Measurements from ENCODE around the gene IFI16.

The IFI16 gene

DNA sequence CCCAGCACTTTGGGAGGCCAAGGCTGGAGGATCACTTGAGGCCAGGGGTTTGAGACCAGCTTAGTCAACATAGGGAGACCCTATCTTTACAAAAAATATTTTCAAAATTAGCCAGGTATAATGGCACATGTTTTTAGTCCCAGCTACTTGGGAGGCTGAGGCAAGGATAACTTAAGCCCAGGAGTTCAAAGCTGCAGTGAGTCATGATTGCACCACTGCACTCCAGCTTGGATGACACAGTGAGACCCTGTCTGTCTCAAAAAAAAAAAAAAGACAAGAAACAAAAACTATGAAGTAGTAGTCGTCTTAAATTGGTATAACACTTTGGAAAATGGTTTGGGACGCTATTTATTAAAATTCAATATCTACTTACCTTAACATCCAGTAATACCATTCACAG is 59.2 kb downstream of the IFI16 start:
- H3K4me3 ChIP-seq (ENCODE audit: low read depth, low read length), result no peak overlapping the region
- TF ChIP-seq, protein P1, sequence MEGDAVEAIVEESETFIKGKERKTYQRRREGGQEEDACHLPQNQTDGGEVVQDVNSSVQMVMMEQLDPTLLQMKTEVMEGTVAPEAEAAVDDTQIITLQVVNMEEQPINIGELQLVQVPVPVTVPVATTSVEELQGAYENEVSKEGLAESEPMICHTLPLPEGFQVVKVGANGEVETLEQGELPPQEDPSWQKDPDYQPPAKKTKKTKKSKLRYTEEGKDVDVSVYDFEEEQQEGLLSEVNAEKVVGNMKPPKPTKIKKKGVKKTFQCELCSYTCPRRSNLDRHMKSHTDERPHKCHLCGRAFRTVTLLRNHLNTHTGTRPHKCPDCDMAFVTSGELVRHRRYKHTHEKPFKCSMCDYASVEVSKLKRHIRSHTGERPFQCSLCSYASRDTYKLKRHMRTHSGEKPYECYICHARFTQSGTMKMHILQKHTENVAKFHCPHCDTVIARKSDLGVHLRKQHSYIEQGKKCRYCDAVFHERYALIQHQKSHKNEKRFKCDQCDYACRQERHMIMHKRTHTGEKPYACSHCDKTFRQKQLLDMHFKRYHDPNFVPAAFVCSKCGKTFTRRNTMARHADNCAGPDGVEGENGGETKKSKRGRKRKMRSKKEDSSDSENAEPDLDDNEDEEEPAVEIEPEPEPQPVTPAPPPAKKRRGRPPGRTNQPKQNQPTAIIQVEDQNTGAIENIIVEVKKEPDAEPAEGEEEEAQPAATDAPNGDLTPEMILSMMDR (conservative IDR thresholded peaks at IDR 0.05; ENCODE audit: low read depth, low read length), result no peak
- DNase-seq (ENCODE audit: low read depth), result peak; percentile 80

DNA sequence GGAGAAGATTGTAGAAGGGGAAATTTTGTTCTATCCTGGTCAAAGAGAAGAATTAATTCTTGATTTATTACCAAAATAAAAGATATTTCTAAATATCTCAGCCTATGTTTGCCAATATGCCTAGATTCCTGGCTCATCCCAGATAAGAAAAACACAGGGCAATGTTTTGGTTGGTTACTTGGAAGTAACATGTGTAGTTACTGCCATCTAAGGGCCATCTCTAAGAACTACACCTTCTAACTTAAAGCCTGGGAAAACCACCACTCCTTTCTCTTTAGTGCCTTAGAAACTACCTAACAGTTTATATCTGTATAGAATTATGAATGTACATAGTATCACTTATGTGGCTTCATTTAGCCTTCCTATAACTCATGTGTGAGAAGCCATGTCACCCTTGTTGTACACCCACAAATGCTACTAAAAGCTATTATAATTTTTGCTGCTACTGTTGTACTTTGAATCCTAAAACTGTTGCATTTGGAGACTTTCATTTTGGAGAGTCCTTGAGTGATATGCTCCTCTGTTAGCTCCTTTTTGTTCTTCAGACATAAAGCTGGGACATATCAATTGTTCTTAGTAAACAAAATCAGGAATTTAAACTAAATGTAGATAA is 62.4 kb downstream of the IFI16 start:
- no peak overlapping the region for H3K4me3 ChIP-seq (ENCODE audit: low read depth, low read length)
- TF ChIP-seq, protein P1 (conservative IDR thresholded peaks at IDR 0.05; ENCODE audit: low read depth, low read length), result peak; percentile 69
- peak; percentile 90 for DNase-seq (ENCODE audit: low read depth)

DNA sequence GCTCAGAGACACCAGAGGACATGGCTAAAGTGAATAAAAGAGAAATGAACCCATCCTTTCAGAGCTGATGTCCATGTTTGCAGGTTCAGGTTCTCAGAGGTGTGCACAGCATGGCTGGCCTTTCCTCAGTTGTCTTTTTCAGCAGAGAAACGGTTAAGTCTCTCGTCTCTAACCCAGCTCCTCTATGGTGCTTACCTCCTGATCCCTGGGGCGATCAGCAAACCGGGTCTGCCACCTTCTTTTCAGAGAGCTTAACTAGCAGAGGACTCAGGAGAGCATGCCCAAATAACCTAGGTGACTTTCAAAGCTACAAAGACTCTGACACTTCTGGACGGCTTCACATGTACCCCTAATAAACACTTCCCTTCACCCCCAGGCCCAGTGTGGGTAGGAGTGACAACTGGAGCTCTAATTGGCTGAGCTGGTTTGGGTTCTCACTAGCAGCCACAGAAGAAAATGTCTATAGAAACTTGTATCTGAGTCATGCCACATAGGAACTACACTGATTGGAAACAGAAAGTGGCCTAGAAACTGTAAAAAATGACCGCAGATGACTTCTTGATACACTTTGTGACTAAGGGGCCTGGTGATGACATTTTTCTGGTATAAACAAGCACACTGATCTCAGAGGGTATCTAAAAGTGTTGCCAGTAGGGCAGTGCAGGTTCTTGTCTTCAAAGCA is 66.9 kb downstream of the IFI16 start, which contains the start of gene AIM2:
AIM2 (minus strand) TSS at position 329 of the 682 bp plus-strand sequence. CDS start 3,267 bp downstream, outside the sequence.
- no peak for DNase-seq (ENCODE audit: low read depth)
- TF ChIP-seq, protein P1 (conservative IDR thresholded peaks at IDR 0.05; ENCODE audit: low read depth, low read length), result no peak
- no peak within 1 kb of the TSS for H3K4me3 ChIP-seq (ENCODE audit: low read depth, low read length)

DNA sequence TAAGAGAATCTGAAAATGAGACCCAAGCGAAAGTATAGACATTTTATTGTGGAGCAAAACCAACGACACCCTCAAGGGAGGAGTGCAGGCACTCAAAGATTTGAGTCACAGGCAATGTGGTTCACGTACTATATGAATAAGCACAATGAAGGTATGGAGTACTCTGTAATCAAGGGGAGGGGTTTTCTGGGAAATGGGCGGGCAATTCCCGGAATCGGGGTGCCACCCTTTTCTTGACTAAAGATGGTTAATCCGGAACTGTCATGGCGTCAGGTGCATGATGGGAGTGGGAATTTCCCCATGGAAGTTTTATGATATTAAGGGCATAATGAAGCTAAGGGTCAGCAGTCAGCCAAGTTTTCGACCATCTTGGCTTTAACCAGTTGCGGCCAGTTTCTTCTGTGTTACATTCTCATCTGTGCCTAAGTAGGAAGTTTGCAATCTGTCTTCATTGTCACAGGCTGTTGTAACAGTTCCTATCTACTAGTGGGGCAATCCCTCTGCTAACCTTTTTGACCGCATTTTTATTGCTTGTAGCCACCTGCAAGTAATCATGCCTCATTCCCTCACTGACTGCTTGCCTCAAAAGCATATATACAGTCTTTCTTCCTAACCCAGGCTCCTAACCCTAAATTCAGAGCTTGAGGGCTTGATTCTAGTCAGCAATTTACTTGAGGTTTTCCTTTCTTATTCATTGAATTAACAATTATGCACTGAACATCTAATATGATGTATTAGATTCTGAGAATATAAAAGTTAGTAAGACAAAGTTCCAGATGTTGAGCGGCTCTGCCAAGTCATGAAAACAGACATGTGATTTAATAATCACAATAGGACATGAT is 67.6 kb downstream of the IFI16 start:
- no peak overlapping the region for H3K4me3 ChIP-seq (ENCODE audit: low read depth, low read length)
- TF ChIP-seq, protein P1 (conservative IDR thresholded peaks at IDR 0.05; ENCODE audit: low read depth, low read length), result no peak
- DNase-seq (ENCODE audit: low read depth), result no peak

DNA sequence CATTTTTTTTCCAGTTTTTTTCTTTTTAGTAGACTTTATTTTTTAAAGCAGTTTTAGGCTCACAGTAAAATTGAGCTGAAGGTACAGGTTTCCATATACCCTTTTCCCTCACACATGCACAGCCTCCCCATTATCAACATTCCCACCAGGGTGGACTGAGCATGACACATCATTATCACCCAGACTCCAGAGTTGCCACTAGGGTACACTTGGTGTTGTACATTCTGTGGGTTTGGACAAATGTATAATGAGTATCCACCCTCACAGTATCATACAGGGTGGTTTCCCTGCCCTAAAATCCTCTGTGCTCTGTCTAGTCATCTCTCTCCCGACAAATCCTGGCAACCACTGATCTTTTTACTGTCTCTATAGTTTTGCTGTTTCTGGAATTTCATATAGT is 69.8 kb downstream of the IFI16 start:
- no peak overlapping the region for H3K4me3 ChIP-seq (ENCODE audit: low read depth, low read length)
- DNase-seq (ENCODE audit: low read depth), result no peak
- TF ChIP-seq, protein P1 (conservative IDR thresholded peaks at IDR 0.05; ENCODE audit: low read depth, low read length), result no peak

DNA sequence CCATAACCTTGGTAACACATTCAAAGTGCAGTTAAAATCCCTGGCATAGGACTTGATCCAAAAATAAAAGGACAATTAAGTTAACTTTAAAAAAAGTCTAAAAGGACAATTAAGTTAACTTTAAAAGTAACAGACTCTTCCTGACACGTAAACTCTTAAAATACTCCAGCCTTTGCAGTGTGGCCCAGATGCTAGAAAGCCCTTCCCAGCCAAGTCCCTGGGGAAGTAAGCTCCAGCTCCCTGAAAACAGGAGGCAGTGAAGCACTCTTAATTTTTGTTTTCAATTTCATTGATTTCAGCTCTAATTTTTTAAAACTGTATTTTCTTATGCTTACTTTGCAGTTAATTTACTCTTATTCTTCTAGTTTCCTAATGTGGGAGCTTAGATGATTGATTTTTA is 71.9 kb downstream of the IFI16 start:
- no peak overlapping the region for H3K4me3 ChIP-seq (ENCODE audit: low read depth, low read length)
- TF ChIP-seq, protein P1 (conservative IDR thresholded peaks at IDR 0.05; ENCODE audit: low read depth, low read length), result no peak
- no peak for DNase-seq (ENCODE audit: low read depth)

Measured in choroid plexus epithelial cell (primary cell).